Mesodermal cell (in vitro differentiated cells): ENCODE results near the gene HUS1B.
"Not testable (repeated sequence)": the region's sequence is repeated elsewhere in the genome, so short reads cannot be mapped to it uniquely, and the experiment has no call there.

Source experiments
- H3K27ac ChIP-seq: 2 replicates; pipeline ENCODE4 v1.7.0; 2013; ENCODE audit warnings: mild to moderate bottlenecking, low read depth, low read length, moderate library complexity; ENCODE audit not compliant: severe bottlenecking
- H3K36me3 ChIP-seq: 2 replicates; pipeline ENCODE4 v1.7.1; 2013; ENCODE audit warnings: mild to moderate bottlenecking, low read length, moderate library complexity; ENCODE audit not compliant: control insufficient read depth, insufficient read depth
- H3K4me1 ChIP-seq: one replicate; pipeline ENCODE4 v1.7.1; 2013; ENCODE audit warnings: mild to moderate bottlenecking, low read length; ENCODE audit not compliant: insufficient read depth, control insufficient read depth, poor library complexity, severe bottlenecking
- H3K4me3 ChIP-seq: 2 replicates; pipeline ENCODE4 v1.7.0; 2013; ENCODE audit warnings: low read length, control low read depth, mild to moderate bottlenecking; ENCODE audit not compliant: insufficient read depth, poor library complexity, severe bottlenecking; ENCODE audit errors: extremely low read depth
- H3K9me3 ChIP-seq: 2 replicates; pipeline ENCODE4 v1.7.1; 2013; ENCODE audit warnings: mild to moderate bottlenecking, low read length, moderate library complexity; ENCODE audit not compliant: control insufficient read depth
- WGBS, 2 experiments: methylation state at CpG; one replicate each; pipeline ENCODE4 v1.1.5; 2013; ENCODE audit warnings: missing lambda C conversion rate in 2 of 2; ENCODE audit not compliant: insufficient coverage in 2 of 2; 5-methylcytosine and 5-hydroxymethylcytosine counted together

The HUS1B gene

GRCh38 chr6:678520-678919, 21.6 kb upstream of the HUS1B start:
- Histone ChIP-seq H3K9me3 (no peaks in the 10 kb centered on the region), H3K4me1 (peaks cover 36% of the 10 kb centered on the region), H3K27ac (no peak overlapping the region), H3K36me3 (no peaks in the 10 kb centered on the region), H3K4me3 (no peak overlapping the region)
- WGBS, 2 experiments = 31 to 43% methylated on average over 3 of the region's 3 CpGs

- Histone ChIP-seq H3K4me3 (no peak overlapping the region), H3K27ac (no peak overlapping the region), H3K4me1 (peaks cover 32% of the 10 kb centered on the region), H3K36me3 (no peaks in the 10 kb centered on the region), H3K9me3 (no peaks in the 10 kb centered on the region)
- WGBS, 2 experiments = 100% methylated on average over 1 to 2 of the region's 4 CpGs
Measured at GRCh38 chr6:677919-678318, 21.0 kb upstream of the HUS1B start.

GRCh38 chr6:674956-675355, 18.1 kb upstream of the HUS1B start:
- peaks cover 6% of the 10 kb centered on the region for H3K4me1 ChIP-seq
- 63 to 69% methylated on average over 2 of the region's 3 CpGs for WGBS, 2 experiments
- H3K36me3 ChIP-seq = peaks cover 3% of the 10 kb centered on the region
- H3K27ac ChIP-seq = no peak overlapping the region
- H3K4me3 ChIP-seq = no peak overlapping the region
- peaks cover 7% of the 10 kb centered on the region for H3K9me3 ChIP-seq

GRCh38 chr6:674406-674805, 17.5 kb upstream of the HUS1B start:
- H3K27ac ChIP-seq = no peak overlapping the region
- no peak overlapping the region for H3K4me3 ChIP-seq
- peaks cover 7% of the 10 kb centered on the region for H3K9me3 ChIP-seq
- peaks cover 6% of the 10 kb centered on the region for H3K4me1 ChIP-seq
- H3K36me3 ChIP-seq = peaks cover 3% of the 10 kb centered on the region

GRCh38 chr6:667253-667927, 10.5 kb upstream of the HUS1B start:
- no peak overlapping the region for H3K27ac ChIP-seq
- H3K36me3 ChIP-seq = peaks cover 3% of the 10 kb centered on the region
- 78 to 100% methylated on average over 1 of the region's 7 CpGs for WGBS, 2 experiments
- H3K9me3 ChIP-seq = peaks cover 10% of the 10 kb centered on the region
- H3K4me3 ChIP-seq = no peak overlapping the region
- H3K4me1 ChIP-seq = no peaks in the 10 kb centered on the region

- no peaks in the 10 kb centered on the region for H3K36me3 ChIP-seq
- no peak overlapping the region for H3K27ac ChIP-seq
- H3K4me1 ChIP-seq = no peaks in the 10 kb centered on the region
- 91 to 92% methylated on average over 3 of the region's 5 CpGs for WGBS, 2 experiments
- H3K4me3 ChIP-seq = no peak overlapping the region
- H3K9me3 ChIP-seq = peaks cover 4% of the 10 kb centered on the region
Measured at GRCh38 chr6:665403-666267, 8.7 kb upstream of the HUS1B start.

GRCh38 chr6:663788-664187, 6.9 kb upstream of the HUS1B start:
- H3K9me3 ChIP-seq, H3K4me3 ChIP-seq, H3K27ac ChIP-seq, H3K36me3 ChIP-seq: not testable (repeated sequence)
- peaks cover 17% of the 10 kb centered on the region for H3K4me1 ChIP-seq
- WGBS, 2 experiments = 82 to 95% methylated on average over 2 of the region's 4 CpGs

GRCh38 chr6:659716-660581, 3.0 kb upstream of the HUS1B start:
- peak overlapping the region; percentile 46 for H3K27ac ChIP-seq
- H3K9me3 ChIP-seq = no peaks in the 10 kb centered on the region
- 85 to 91% methylated on average over 5 to 6 of the region's 13 CpGs for WGBS, 2 experiments
- peaks cover 26% of the 10 kb centered on the region for H3K4me1 ChIP-seq
- peaks cover 8% of the 10 kb centered on the region for H3K36me3 ChIP-seq
- H3K4me3 ChIP-seq = no peak overlapping the region

- no peaks in the 10 kb centered on the region for H3K9me3 ChIP-seq
- H3K27ac ChIP-seq = no peak overlapping the region
- WGBS, 2 experiments = no CpG with 5 or more reads among the region's 2 CpGs
Measured at GRCh38 chr6:658244-658643, 1.3 kb upstream of the HUS1B start.

GRCh38 chr6:657743-658142, 843 bp upstream of the HUS1B start:
- Histone ChIP-seq H3K4me1 (peaks cover 26% of the 10 kb centered on the region), H3K4me3 (no peak overlapping the region), H3K9me3 (no peaks in the 10 kb centered on the region), H3K27ac (no peak overlapping the region), H3K36me3 (peaks cover 8% of the 10 kb centered on the region)
- 71% methylated on average over 1 of the region's 1 CpG; no CpG with 5 or more reads in 1 of the 2 experiments for WGBS, 2 experiments

More at GRCh38 chr6:658244-658643, 1.3 kb upstream of the HUS1B start:
- peaks cover 26% of the 10 kb centered on the region for H3K4me1 ChIP-seq
- peaks cover 8% of the 10 kb centered on the region for H3K36me3 ChIP-seq
- H3K4me3 ChIP-seq = no peak overlapping the region
